Activated CD4-positive, alpha-beta T cell treated with anti-CD3 and anti-CD28 coated beads, Interleukin-2, amount 50 U/mL, for 48 hours (primary cell): ENCODE data around the gene UNC45A.
A peak's percentile ranks its signal among the peaks of the same experiment; 100 is the strongest.
"Not testable (repeated sequence)": the region's sequence is repeated elsewhere in the genome, so short reads cannot be mapped to it uniquely, and the experiment has no call there.

Experiments used
- DNase-seq, 2 experiments: peaks; one replicate each; pipeline ENCODE4 v3.0.0-alpha.2; 2020

The UNC45A gene, protein sequence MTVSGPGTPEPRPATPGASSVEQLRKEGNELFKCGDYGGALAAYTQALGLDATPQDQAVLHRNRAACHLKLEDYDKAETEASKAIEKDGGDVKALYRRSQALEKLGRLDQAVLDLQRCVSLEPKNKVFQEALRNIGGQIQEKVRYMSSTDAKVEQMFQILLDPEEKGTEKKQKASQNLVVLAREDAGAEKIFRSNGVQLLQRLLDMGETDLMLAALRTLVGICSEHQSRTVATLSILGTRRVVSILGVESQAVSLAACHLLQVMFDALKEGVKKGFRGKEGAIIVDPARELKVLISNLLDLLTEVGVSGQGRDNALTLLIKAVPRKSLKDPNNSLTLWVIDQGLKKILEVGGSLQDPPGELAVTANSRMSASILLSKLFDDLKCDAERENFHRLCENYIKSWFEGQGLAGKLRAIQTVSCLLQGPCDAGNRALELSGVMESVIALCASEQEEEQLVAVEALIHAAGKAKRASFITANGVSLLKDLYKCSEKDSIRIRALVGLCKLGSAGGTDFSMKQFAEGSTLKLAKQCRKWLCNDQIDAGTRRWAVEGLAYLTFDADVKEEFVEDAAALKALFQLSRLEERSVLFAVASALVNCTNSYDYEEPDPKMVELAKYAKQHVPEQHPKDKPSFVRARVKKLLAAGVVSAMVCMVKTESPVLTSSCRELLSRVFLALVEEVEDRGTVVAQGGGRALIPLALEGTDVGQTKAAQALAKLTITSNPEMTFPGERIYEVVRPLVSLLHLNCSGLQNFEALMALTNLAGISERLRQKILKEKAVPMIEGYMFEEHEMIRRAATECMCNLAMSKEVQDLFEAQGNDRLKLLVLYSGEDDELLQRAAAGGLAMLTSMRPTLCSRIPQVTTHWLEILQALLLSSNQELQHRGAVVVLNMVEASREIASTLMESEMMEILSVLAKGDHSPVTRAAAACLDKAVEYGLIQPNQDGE

DNA sequence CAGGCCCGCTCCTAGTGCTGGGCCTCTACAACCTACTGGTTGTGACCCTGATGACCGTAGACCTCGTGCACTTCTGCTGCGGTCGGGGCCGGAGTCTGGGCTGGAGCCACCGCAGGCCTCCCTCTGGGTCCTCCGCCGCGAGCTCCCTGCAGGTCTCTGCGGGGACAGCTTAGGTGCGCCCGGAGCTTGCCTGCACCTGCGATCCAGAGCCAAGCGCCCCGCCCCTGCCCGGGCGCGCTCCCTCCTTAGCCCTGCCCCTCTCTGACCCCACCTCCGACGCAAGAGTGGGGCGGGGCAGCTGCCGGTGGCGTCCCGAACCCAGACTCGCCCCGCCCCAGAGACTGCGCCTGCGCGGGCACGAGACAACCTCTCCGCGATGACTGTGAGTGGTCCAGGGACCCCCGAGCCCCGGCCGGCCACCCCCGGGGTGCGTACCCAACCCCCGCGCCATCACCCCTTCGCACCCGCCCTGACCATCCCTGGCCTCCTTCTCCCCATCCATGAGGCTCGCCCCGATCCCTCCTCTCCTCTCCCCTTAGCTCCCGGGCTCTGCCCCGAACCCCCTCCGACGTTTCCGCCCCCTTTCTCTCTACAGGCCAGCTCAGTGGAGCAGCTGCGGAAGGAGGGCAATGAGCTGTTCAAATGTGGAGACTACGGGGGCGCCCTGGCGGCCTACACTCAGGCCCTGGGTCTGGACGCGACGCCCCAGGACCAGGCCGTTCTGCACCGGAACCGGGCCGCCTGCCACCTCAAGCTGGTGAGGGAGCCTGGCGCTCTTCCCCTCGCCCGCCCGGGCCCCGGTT lies at the start of gene UNC45A:
UNC45A (plus strand) TSS at position 337 of the 803 bp plus-strand sequence; CDS start at position 377, 40 bp downstream.
- peak; percentile 97 to 98 for DNase-seq

DNA sequence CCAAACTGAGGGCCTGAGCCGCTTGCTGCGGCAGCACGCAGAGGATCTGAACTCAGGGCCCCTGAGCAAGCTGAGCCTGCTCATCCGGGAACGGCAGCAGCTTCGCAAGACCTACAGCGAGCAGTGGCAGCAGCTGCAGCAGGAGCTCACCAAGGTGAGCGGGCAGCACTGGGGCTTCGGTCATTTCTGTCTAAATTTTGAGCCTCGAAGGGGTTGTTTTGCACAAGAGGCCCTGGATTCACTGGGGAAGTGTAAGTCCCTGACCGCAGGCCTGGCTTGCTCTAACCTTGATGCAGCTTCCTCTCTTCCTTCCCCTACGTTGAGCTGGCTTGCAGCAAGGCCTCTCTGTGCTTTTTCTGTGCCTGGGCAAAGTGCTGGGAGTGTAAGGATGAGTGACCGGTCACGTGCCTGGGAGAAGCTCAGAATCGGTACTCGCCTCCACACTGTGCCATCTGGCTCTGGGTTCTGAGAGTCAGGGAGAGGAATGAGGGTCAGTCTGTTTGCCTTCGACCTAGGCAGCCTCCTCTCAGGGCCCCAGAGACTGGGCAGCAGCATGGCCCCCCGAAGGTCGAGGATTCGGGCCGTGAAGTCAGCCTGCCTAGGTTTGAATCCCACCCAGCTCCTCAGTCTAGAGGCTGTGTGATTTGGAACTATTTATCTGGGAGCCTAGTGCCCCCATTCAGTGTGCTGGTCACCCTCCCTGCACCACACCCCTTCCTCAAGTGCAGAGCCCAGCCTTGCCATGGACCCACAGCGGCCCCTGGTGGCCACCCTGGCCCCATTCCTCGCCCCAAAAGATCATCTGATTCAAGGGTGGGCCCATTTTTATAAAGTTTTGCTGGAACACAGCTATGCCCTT lies 49.4 kb upstream of the UNC45A start:
- DNase-seq = peak; percentile 88

DNA sequence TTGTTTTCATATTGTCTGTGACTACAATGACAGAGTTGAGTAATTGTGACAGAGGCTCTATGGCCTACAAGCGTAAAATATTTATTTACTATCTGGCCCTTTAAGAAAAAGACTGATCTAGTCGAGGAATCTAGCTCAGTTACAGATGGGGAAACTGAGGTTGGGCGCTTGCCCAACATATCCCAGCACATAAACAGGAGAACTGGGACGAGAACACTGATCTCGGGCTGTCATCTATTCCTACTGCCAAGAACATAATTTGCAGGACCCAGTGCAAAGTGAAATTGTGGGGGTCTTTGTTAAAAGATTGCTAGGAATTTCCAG lies 48.8 kb upstream of the UNC45A start:
- no peak for DNase-seq

DNA sequence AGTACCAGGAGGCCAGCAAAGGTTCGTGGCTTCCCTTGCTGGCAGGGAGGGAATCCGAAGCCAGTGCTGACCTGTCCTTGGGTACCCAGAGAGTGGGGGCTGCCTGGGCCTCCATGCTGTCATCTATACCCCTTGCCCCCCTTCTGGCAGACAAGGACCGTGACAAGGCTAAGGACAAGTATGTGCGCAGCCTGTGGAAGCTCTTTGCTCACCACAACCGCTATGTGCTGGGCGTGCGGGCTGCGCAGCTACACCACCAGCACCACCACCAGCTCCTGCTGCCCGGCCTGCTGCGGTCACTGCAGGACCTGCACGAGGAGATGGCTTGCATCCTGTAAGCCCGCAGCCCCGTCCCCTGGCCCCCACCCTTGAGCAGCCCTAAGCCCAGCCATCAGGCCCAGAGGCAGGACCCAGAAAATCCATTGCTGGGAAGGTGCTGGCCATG lies 48.0 kb upstream of the UNC45A start:
- no peak for DNase-seq

GRCh38 chr15:90889313-90889730 lies 45.8 kb upstream of the UNC45A start:
- no peak for DNase-seq

DNA sequence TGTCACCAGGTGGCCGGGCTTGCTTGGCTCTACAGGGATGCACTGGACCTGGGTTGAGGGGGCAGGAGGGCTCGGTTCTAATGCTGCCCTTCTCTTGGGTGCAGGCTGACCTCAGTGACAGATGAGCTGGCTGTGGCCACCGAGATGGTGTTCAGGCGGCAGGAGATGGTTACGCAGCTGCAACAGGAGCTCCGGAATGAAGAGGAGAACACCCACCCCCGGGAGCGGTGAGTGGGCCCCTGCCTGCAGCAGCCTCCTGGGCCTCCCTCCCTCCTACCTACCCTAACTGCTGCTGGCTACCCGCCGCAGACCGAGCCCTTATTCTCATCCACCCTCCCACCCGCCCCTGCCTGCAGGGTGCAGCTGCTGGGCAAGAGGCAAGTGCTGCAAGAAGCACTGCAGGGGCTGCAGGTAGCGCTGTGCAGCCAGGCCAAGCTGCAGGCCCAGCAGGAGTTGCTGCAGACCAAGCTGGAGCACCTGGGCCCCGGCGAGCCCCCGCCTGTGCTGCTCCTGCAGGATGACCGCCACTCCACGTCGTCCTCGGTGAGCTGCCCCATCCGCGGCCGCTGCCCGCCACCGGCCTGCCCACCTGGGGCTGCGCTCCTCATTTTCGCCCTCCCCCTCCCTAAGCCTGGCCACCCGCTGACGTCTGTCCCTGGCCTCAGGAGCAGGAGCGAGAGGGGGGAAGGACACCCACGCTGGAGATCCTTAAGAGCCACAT lies 45.2 kb upstream of the UNC45A start:
- no peak for DNase-seq

DNA sequence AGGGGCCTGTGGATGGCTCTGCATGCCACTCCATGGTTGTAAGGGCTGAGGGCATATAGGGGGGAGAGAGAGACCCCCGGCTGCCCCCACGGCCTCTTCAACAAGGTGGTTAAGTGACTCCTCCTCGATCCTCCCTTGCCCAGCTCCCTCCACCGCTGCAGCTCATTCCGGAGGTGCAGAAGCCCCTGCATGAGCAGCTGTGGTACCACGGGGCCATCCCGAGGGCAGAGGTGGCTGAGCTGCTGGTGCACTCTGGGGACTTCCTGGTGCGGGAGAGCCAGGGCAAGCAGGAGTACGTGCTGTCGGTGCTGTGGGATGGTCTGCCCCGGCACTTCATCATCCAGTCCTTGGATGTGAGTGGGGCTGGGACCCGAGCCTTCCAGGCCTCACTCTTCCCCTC lies 44.2 kb upstream of the UNC45A start:
- DNase-seq = no peak

GRCh38 chr15:90891346-90891949 lies 43.6 kb upstream of the UNC45A start:
- no peak for DNase-seq

DNA sequence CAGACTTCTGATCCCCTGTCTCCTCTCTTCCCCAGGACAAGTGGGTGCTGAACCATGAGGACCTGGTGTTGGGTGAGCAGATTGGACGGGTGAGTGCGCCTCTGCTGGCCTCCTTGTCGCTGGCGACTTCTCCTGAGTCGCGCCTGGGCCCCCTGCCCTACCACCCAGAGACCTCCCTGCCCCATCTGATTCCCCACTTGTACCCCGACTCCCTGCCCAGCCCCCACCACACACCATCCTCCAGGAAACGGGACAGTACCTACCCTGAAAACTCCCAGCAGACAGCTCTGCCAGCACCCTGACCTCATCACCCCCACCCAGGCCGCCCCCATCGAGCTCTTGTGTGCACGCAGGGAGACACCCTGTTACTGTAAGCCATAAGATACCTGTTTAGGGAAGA lies 43.1 kb upstream of the UNC45A start:
- no peak for DNase-seq

GRCh38 chr15:90892498-90893174 lies 42.4 kb upstream of the UNC45A start:
- no peak for DNase-seq

- no peak for DNase-seq
These were observed 41.7 kb upstream of the UNC45A start for GRCh38 chr15:90893175-90894090.

DNA sequence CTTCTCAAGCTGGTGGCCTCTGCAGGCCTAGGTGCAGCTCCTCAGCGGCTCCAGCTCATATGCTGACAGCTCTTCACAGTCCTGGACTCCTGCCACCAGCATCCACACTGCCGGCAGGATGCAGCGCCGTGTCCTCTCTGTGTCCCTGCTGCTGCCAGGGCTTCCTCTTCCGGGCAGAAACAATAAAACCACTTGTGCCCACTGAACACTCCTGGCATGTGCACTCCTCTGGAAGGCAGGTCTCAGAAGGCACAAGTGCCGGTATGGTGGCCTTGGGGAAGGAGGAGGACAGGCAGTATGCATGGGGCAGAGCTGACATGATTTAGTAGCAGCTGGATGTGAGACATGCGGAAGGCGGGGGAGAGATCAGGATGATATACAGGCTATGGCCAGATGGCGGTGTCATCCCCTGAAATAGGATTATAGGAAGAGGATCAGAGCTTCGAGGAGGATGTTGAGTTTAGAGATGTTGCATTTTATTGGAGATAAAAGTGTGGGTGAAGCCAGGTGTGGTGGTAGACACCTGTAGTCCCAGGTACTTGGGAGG lies 39.4 kb upstream of the UNC45A start:
- DNase-seq = no peak

DNA sequence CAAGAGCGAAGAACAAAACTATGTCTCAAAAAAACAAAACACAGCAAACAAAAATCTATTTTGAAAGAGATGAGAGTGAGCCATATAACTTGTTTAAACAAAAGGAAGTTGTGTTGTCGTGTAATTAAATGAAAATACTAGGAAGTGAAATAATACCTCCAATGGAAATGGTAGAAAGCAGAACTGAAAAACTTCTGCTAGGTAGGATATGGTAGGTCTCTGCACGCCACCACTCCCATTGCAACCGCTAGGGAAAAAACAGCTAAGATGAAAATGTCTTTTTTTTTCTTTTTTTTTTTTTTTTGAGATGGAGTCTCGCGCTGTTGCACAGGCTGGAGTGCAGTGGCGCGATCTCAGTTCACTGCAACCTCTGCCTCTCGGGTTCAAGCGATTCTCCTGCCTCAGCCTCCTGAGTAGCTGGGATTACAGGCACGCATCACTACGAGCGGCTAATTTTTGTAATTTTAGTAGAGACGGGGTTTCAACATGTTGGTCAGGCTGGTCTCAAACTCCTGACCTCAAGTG lies 37.9 kb upstream of the UNC45A start:
- not testable (repeated sequence) for DNase-seq

GRCh38 chr15:90901175-90902039 lies 33.7 kb upstream of the UNC45A start:
- no peak for DNase-seq

- peak; percentile 72 to 78 for DNase-seq
These were observed 32.8 kb upstream of the UNC45A start for GRCh38 chr15:90902040-90902839.
